HEK293 (cell line): ENCODE measurements around the gene SLC9A9.

Source experiments
- CTCF ChIA-PET: fragments of 350-600 bp; formaldehyde crosslinking; extraction: SDS; loops from one replicate; lab custom pipeline; 2021; ENCODE audit warnings: antibody characterized with exemption; lab: Yijun Ruan, JAX
- POLR2A ChIA-PET: fragments of 300-600 bp; formaldehyde crosslinking; extraction: SDS; loops from one replicate; lab custom pipeline; 2020; ENCODE audit warnings: antibody characterized with exemption, inconsistent platforms; lab: Yijun Ruan, JAX
- H3K27ac ChIP-seq: fragments of 200-500 bp; sonication (Bioruptor generic); 2 replicates; pipeline ENCODE4 v1.5.1; 2014; ENCODE audit warnings: low read depth, low read length, control low read depth, inconsistent platforms; ENCODE audit errors: extremely low read depth
- H3K36me3 ChIP-seq, 2 experiments: fragments of 200-500 bp in 1 of 2; sonication (Bioruptor generic) in 1 of 2; 1 replicate in 1 of 2; 2 replicates in 1 of 2; pipeline ENCODE4 v1.5.1; 2014 to 2017; ENCODE audit warnings: inconsistent platforms in 2 of 2, low read length in 2 of 2; ENCODE audit not compliant: control insufficient read depth in 2 of 2, insufficient read depth in 1 of 2
- H3K4me1 ChIP-seq: fragments of 200-500 bp; sonication (Bioruptor generic); 2 replicates; pipeline ENCODE4 v1.5.1; 2014; ENCODE audit warnings: mild to moderate bottlenecking, low read length, inconsistent platforms; ENCODE audit not compliant: control insufficient read depth, insufficient read depth
- H3K4me3 ChIP-seq: 2 replicates; pipeline ENCODE4 v1.5.1; 2011; ENCODE audit warnings: low read depth, mild to moderate bottlenecking, control low read depth, low read length, moderate library complexity
- H3K9me3 ChIP-seq: fragments of 200-500 bp; sonication (Bioruptor generic); 2 replicates; pipeline ENCODE4 v1.5.1; 2014; ENCODE audit warnings: low read depth, low read length, inconsistent platforms; ENCODE audit not compliant: control insufficient read depth, insufficient read depth
- ELK4 ChIP-seq: IDR thresholded peaks from 2 replicates; pipeline ENCODE4 v1.6.1; 2011; ENCODE audit warnings: mild to moderate bottlenecking, low read depth, low read length, borderline replicate concordance
- GLIS1 ChIP-seq: fragments of 450-650 bp; formaldehyde crosslinking; IDR thresholded peaks from 2 replicates; pipeline ENCODE4 v1.5.1; 2016; ENCODE audit warnings: missing biosample characterization, missing genetic modification characterization
- MEIS1 ChIP-seq: sonication (generic); formaldehyde crosslinking; IDR thresholded peaks from 2 replicates; pipeline ENCODE4 v1.8.1; 2022; ENCODE audit warnings: missing genetic modification reagents, mild to moderate bottlenecking, borderline replicate concordance
- PATZ1 ChIP-seq: fragments of 450-650 bp; formaldehyde crosslinking; IDR thresholded peaks from 2 replicates; pipeline ENCODE4 v1.5.1; 2016; ENCODE audit warnings: missing biosample characterization, missing genetic modification characterization
- PRDM2 ChIP-seq: fragments of 450-650 bp; formaldehyde crosslinking; IDR thresholded peaks from 2 replicates; pipeline ENCODE4 v1.5.1; 2016; ENCODE audit warnings: missing biosample characterization, missing genetic modification characterization, borderline replicate concordance
- WT1 ChIP-seq: fragments of 450-650 bp; formaldehyde crosslinking; IDR thresholded peaks from 2 replicates; pipeline ENCODE4 v1.5.1; 2016; ENCODE audit warnings: missing biosample characterization, missing genetic modification characterization
- ZNF10 ChIP-seq: fragments of 450-650 bp; formaldehyde crosslinking; IDR thresholded peaks from 2 replicates; pipeline ENCODE4 v1.5.1; 2017; ENCODE audit warnings: missing biosample characterization, missing genetic modification characterization
- ZNF174 ChIP-seq: fragments of 450-650 bp; formaldehyde crosslinking; IDR thresholded peaks from 2 replicates; pipeline ENCODE4 v1.5.0; 2017; ENCODE audit warnings: missing biosample characterization, mild to moderate bottlenecking, missing genetic modification characterization
- ZNF391 ChIP-seq: fragments of 450-650 bp; formaldehyde crosslinking; IDR thresholded peaks from 2 replicates; pipeline ENCODE4 v1.5.1; 2016; ENCODE audit warnings: low read depth, missing biosample characterization, missing genetic modification characterization, borderline replicate concordance
- ZNF394 ChIP-seq: fragments of 450-650 bp; formaldehyde crosslinking; IDR thresholded peaks from 2 replicates; pipeline ENCODE4 v1.5.1; 2016; ENCODE audit warnings: missing biosample characterization, missing genetic modification characterization, mild to moderate bottlenecking, moderate library complexity, borderline replicate concordance
- ZNF398 ChIP-seq: fragments of 450-650 bp; formaldehyde crosslinking; IDR thresholded peaks from 2 replicates; pipeline ENCODE4 v1.5.1; 2017; ENCODE audit warnings: missing biosample characterization, missing genetic modification characterization
- ZNF433 ChIP-seq: fragments of 450-650 bp; formaldehyde crosslinking; IDR thresholded peaks from 2 replicates; pipeline ENCODE4 v1.5.1; 2016; ENCODE audit warnings: missing biosample characterization, missing genetic modification characterization, low read depth
- ZNF449 ChIP-seq: fragments of 450-650 bp; formaldehyde crosslinking; IDR thresholded peaks from 2 replicates; pipeline ENCODE4 v1.5.1; 2017; ENCODE audit warnings: missing biosample characterization, mild to moderate bottlenecking, missing genetic modification characterization, moderate library complexity
- ZNF558 ChIP-seq: fragments of 450-650 bp; formaldehyde crosslinking; IDR thresholded peaks from 2 replicates; pipeline ENCODE4 v1.5.1; 2016; ENCODE audit warnings: missing biosample characterization, missing genetic modification characterization
- ZNF658 ChIP-seq: fragments of 450-650 bp; formaldehyde crosslinking; IDR thresholded peaks from 2 replicates; pipeline ENCODE4; 2016; ENCODE audit warnings: missing biosample characterization, missing genetic modification characterization
- ZNF677 ChIP-seq: fragments of 450-650 bp; IDR thresholded peaks from 2 replicates; pipeline ENCODE4 v1.5.0; 2018; ENCODE audit warnings: missing biosample characterization, mild to moderate bottlenecking, missing genetic modification characterization, moderate library complexity
- ZNF692 ChIP-seq: fragments of 450-650 bp; formaldehyde crosslinking; IDR thresholded peaks from 2 replicates; pipeline ENCODE4 v1.5.1; 2016; ENCODE audit warnings: missing biosample characterization, missing genetic modification characterization

Gene SLC9A9

GRCh38 chr3:143307613-143308183 is 540.6 kb downstream of the SLC9A9 start (continued):
- TF ChIP-seq PRDM2 (tag by site-specific recombination) (no peak), ZNF433 (tag by site-specific recombination) (no peak)

- CTCF ChIA-PET = no interaction called here
These were observed 541.9 kb downstream of the SLC9A9 start for GRCh38 chr3:143306407-143306806.

GRCh38 chr3:143302638-143303171 is 545.6 kb downstream of the SLC9A9 start:
- Histone ChIP-seq H3K9me3 (no peaks in the 10 kb centered on the region), H3K4me1 (no peaks in the 10 kb centered on the region), H3K27ac (no peak overlapping the region), H3K4me3 (no peak overlapping the region), H3K36me3 (no peaks in the 10 kb centered on the region)
- CTCF ChIA-PET = no interaction called here
- POLR2A ChIA-PET = no interaction called here
- TF ChIP-seq ZNF10 (tag by site-specific recombination) (no peak), MEIS1 (CRISPR knock-in tag) (no peak), PATZ1 (tag by site-specific recombination) (no peak), ZNF174 (tag by site-specific recombination) (no peak), GLIS1 (no peak), ZNF398 (tag by site-specific recombination) (no peak), ZNF449 (tag by site-specific recombination) (no peak), ZNF692 (tag by site-specific recombination) (no peak), ZNF394 (tag by site-specific recombination) (no peak), ZNF677 (tag by site-specific recombination) (no peak), ZNF558 (tag by site-specific recombination) (no peak), ZNF391 (no peak), ZNF658 (tag by site-specific recombination) (no peak)

More at GRCh38 chr3:143306407-143306806, 541.9 kb downstream of the SLC9A9 start:
- H3K27ac ChIP-seq = no peak overlapping the region
- no peak overlapping the region for H3K4me3 ChIP-seq
- no peak for TF ChIP-seq ELK4
- TF ChIP-seq WT1 (tag by site-specific recombination) = no peak
- no peaks in the 10 kb centered on the region for H3K4me1 ChIP-seq
- no peaks in the 10 kb centered on the region for H3K36me3 ChIP-seq
- H3K9me3 ChIP-seq = no peaks in the 10 kb centered on the region
- POLR2A ChIA-PET = no interaction called here
